Activated CD4-positive, CD25-positive, alpha-beta regulatory T cell treated with anti-CD3 and anti-CD28 coated beads, Interleukin-2, amount 50 U/mL, for 16 hours (primary cell): Measurements from ENCODE around the gene CARF.

Source experiments
- DNase-seq: peaks from one replicate; pipeline ENCODE4 v3.0.0-alpha.2; 2020; ENCODE audit warnings: low read depth, low spot score

Gene CARF

DNA sequence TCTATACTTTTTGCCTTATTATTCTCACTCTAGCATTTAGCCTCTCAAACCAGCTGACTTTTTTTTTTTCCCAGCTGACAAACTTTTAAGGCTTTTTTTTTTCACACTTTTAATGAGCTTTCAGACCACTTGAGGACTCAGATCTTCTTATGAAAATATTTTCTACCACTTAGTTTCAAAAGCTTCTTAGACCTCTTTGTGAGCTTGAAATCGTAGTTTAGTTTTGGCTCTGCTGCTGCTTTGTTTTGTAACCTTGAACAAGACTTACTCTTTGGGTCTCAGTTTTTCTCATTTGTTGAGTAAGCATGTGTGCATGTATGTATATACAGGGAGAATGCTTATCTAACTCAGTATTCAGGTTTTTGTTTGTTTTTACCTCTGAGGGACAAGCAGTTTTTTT, 106.1 kb downstream of the CARF start:
- no peak for DNase-seq

DNA sequence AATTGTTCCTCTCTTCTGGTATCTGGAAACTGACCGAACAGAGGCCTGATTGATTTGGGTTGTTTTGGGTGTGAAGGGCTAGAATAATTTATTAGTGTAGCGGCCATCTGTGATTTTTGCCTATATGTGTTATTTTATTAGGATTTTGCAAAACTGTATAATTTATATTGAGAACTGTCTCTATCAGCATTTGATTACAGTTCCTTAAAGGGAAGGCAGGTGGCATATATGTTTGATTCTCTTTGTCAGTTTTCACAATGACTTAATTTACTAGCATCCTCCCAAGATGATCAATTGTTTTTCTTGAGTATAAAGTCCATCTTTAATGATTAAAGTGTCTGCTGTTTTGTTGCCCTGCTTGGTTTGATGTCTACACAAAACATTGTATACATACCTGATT, 107.1 kb downstream of the CARF start:
- no peak for DNase-seq

GRCh38 chr2:203021991-203022390, 109.9 kb downstream of the CARF start:
- no peak for DNase-seq

- DNase-seq: no peak
Measured at GRCh38 chr2:203022751-203023150, 110.7 kb downstream of the CARF start.

GRCh38 chr2:203025592-203025991, 113.5 kb downstream of the CARF start:
- DNase-seq: no peak

DNA sequence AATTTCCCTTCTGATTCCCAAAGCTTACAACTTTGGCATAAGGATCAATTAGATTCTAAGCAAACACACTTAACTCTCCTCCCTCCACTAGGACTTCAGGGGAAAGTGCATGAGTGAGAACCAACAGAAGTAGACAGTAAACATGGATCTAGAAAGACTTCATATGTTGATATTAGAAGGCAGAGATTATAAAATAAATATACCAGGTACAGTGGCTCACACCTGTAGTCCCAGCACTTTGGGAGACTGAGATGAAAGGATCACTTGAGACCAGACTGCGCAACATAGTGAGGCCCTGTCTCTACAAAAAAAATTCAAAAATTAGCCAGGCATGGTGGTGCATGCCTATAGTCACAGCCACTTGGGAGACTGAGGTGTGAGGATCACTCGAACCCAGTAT, 118.5 kb downstream of the CARF start:
- DNase-seq: no peak

- DNase-seq: no peak
Measured at GRCh38 chr2:203030991-203031390, 118.9 kb downstream of the CARF start.

GRCh38 chr2:203033395-203033794, 121.3 kb downstream of the CARF start:
- no peak for DNase-seq

DNA sequence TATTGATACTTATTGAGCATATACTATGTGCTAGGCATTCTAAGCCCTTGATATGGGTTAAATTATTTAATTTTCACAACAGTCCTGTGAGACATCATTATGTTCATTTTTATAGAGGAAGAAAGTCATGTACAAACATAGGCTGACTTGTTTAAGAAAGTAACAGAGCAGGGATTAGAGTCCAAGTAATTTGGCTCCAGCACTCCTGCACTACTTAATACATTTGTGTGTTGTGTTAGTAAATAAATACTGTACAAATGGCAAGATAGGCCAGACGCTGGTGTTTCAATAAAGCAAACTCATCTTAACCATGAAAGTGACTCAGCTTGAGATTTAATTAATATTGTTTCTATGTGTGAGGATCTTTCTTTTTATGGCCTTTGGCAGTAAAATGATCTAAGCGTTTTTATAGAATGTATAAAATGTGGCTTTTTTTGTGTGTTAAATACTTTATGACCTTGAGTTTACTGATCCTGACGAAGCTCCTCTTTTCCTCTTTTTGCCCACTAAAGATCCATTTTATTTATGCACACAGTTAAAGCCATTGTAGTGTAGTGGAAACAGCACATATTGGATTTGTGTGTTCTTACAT, 123.9 kb downstream of the CARF start:
- DNase-seq: no peak
